HEK293 (cell line): ENCODE measurements around the gene TMEM121B.
A peak's percentile ranks its signal among the peaks of the same experiment; 100 is the strongest.

ENCODE experiments used
- CTCF ChIA-PET: fragments of 350-600 bp; formaldehyde crosslinking; extraction: SDS; loops from one replicate; lab custom pipeline; 2021; ENCODE audit warnings: antibody characterized with exemption; lab: Yijun Ruan, JAX
- POLR2A ChIA-PET: fragments of 300-600 bp; formaldehyde crosslinking; extraction: SDS; loops from one replicate; lab custom pipeline; 2020; ENCODE audit warnings: antibody characterized with exemption, inconsistent platforms; lab: Yijun Ruan, JAX
- H3K27ac ChIP-seq: fragments of 200-500 bp; sonication (Bioruptor generic); 2 replicates; pipeline ENCODE4 v1.5.1; 2014; ENCODE audit warnings: low read depth, low read length, control low read depth, inconsistent platforms; ENCODE audit errors: extremely low read depth
- H3K36me3 ChIP-seq, 2 experiments: fragments of 200-500 bp in 1 of 2; sonication (Bioruptor generic) in 1 of 2; 1 replicate in 1 of 2; 2 replicates in 1 of 2; pipeline ENCODE4 v1.5.1; 2014 to 2017; ENCODE audit warnings: inconsistent platforms in 2 of 2, low read length in 2 of 2; ENCODE audit not compliant: control insufficient read depth in 2 of 2, insufficient read depth in 1 of 2
- H3K4me1 ChIP-seq: fragments of 200-500 bp; sonication (Bioruptor generic); 2 replicates; pipeline ENCODE4 v1.5.1; 2014; ENCODE audit warnings: mild to moderate bottlenecking, low read length, inconsistent platforms; ENCODE audit not compliant: control insufficient read depth, insufficient read depth
- H3K4me3 ChIP-seq: 2 replicates; pipeline ENCODE4 v1.5.1; 2011; ENCODE audit warnings: low read depth, mild to moderate bottlenecking, control low read depth, low read length, moderate library complexity
- H3K9me3 ChIP-seq: fragments of 200-500 bp; sonication (Bioruptor generic); 2 replicates; pipeline ENCODE4 v1.5.1; 2014; ENCODE audit warnings: low read depth, low read length, inconsistent platforms; ENCODE audit not compliant: control insufficient read depth, insufficient read depth
- EGR2 ChIP-seq: fragments of 450-650 bp; formaldehyde crosslinking; IDR thresholded peaks from 2 replicates; pipeline ENCODE4 v1.5.1; 2016; ENCODE audit warnings: low read depth, missing biosample characterization, missing genetic modification characterization
- GLI4 ChIP-seq: fragments of 450-650 bp; formaldehyde crosslinking; IDR thresholded peaks from 2 replicates; pipeline ENCODE4 v1.5.1; 2016; ENCODE audit warnings: missing biosample characterization, missing genetic modification characterization
- RBAK ChIP-seq: fragments of 450-650 bp; formaldehyde crosslinking; IDR thresholded peaks from 2 replicates; pipeline ENCODE4 v1.5.1; 2016; ENCODE audit warnings: missing biosample characterization, missing genetic modification characterization
- TCF7L2 ChIP-seq: IDR thresholded peaks from 2 replicates; pipeline ENCODE4 v1.6.1; 2011; ENCODE audit warnings: low read depth, mild to moderate bottlenecking, inconsistent platforms, low read length, moderate library complexity, borderline replicate concordance
- ZNF112 ChIP-seq: fragments of 450-650 bp; formaldehyde crosslinking; IDR thresholded peaks from 2 replicates; pipeline ENCODE4 v1.5.0; 2017; ENCODE audit warnings: missing biosample characterization, missing genetic modification characterization
- ZNF121 ChIP-seq: fragments of 450-650 bp; formaldehyde crosslinking; IDR thresholded peaks from 2 replicates; pipeline ENCODE4 v1.5.1; 2016; ENCODE audit warnings: missing biosample characterization, missing genetic modification characterization
- ZNF133 ChIP-seq: fragments of 450-650 bp; formaldehyde crosslinking; IDR thresholded peaks from 2 replicates; pipeline ENCODE4 v1.5.1; 2016; ENCODE audit warnings: missing biosample characterization, missing genetic modification characterization
- ZNF16 ChIP-seq: fragments of 450-650 bp; formaldehyde crosslinking; IDR thresholded peaks from 2 replicates; pipeline ENCODE4 v1.5.1; 2016; ENCODE audit warnings: low read depth, missing biosample characterization, missing genetic modification characterization
- ZNF2 ChIP-seq: fragments of 450-650 bp; formaldehyde crosslinking; IDR thresholded peaks from 2 replicates; pipeline ENCODE4 v1.5.1; 2016; ENCODE audit warnings: missing biosample characterization, missing genetic modification characterization
- ZNF341 ChIP-seq: fragments of 450-650 bp; formaldehyde crosslinking; IDR thresholded peaks from 2 replicates; pipeline ENCODE4; 2016; ENCODE audit warnings: low read depth, missing biosample characterization, missing genetic modification characterization
- ZNF37A ChIP-seq: fragments of 450-650 bp; IDR thresholded peaks from 2 replicates; pipeline ENCODE4 v1.5.1; 2018; ENCODE audit warnings: missing biosample characterization, missing genetic modification characterization
- ZNF394 ChIP-seq: fragments of 450-650 bp; formaldehyde crosslinking; IDR thresholded peaks from 2 replicates; pipeline ENCODE4 v1.5.1; 2016; ENCODE audit warnings: missing biosample characterization, missing genetic modification characterization, mild to moderate bottlenecking, moderate library complexity, borderline replicate concordance
- ZNF514 ChIP-seq: fragments of 450-650 bp; formaldehyde crosslinking; IDR thresholded peaks from 2 replicates; pipeline ENCODE4 v1.5.1; 2016; ENCODE audit warnings: missing biosample characterization, missing genetic modification characterization
- ZSCAN23 ChIP-seq: fragments of 450-650 bp; formaldehyde crosslinking; IDR thresholded peaks from 2 replicates; pipeline ENCODE4 v1.5.1; 2016; ENCODE audit warnings: missing biosample characterization, missing genetic modification characterization
- TF ChIP-seq, protein P1 (sequence below): fragments of 450-650 bp; formaldehyde crosslinking; IDR thresholded peaks from 2 replicates; pipeline ENCODE4 v1.5.1; 2017; ENCODE audit warnings: missing biosample characterization, missing genetic modification characterization
- TF ChIP-seq, protein P2 (sequence below): fragments of 450-650 bp; formaldehyde crosslinking; IDR thresholded peaks from 2 replicates; pipeline ENCODE4 v1.5.1; 2016; ENCODE audit warnings: missing biosample characterization, missing genetic modification characterization

Gene TMEM121B

DNA sequence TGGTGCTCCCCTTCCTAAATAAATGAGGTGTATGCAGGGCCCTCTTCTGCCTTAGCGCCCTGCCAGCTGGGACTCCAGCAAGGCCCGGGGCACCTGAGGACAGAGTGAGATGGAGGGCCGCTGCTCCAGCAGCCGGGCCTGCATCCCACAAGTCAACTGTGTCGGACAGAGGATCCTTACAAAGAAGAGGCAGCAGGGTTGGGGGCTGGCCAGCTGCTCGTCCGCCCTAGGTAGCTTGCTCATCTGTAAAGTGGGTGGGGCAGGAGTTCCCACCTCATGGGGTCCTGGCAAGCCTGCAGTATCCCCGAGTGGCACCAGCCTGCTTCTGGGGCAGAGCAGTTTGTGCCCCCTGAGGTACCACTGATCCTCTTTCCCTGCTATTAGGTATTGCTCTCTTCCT is 7.6 kb downstream of the TMEM121B start:
- H3K9me3 ChIP-seq: no peaks in the 10 kb centered on the region
- H3K4me1 ChIP-seq: no peaks in the 10 kb centered on the region
- H3K27ac ChIP-seq: no peak overlapping the region
- H3K36me3 ChIP-seq: peaks cover 0 to 15% of the 10 kb centered on the region in 2 experiments; a peak in 2 of 3 replicates
- CTCF ChIA-PET: interaction anchor here (0.6 kb wide), 1 partner anchor 18 kb away, joined by 3 read pairs; no protein-coding TSS in a partner anchor
- no peak overlapping the region for H3K4me3 ChIP-seq
- TF ChIP-seq GLI4 (tag by site-specific recombination): no peak
- no peak for TF ChIP-seq ZSCAN23 (tag by site-specific recombination)
- TF ChIP-seq ZNF2 (tag by site-specific recombination): no peak
- TF ChIP-seq ZNF133 (tag by site-specific recombination): no peak
- no peak for TF ChIP-seq ZNF394 (tag by site-specific recombination)
- TF ChIP-seq, protein P1, sequence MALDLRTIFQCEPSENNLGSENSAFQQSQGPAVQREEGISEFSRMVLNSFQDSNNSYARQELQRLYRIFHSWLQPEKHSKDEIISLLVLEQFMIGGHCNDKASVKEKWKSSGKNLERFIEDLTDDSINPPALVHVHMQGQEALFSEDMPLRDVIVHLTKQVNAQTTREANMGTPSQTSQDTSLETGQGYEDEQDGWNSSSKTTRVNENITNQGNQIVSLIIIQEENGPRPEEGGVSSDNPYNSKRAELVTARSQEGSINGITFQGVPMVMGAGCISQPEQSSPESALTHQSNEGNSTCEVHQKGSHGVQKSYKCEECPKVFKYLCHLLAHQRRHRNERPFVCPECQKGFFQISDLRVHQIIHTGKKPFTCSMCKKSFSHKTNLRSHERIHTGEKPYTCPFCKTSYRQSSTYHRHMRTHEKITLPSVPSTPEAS: no peak
- TF ChIP-seq ZNF37A (tag by site-specific recombination): no peak
- no peak for TF ChIP-seq ZNF112 (tag by site-specific recombination)
- TF ChIP-seq, protein P2, sequence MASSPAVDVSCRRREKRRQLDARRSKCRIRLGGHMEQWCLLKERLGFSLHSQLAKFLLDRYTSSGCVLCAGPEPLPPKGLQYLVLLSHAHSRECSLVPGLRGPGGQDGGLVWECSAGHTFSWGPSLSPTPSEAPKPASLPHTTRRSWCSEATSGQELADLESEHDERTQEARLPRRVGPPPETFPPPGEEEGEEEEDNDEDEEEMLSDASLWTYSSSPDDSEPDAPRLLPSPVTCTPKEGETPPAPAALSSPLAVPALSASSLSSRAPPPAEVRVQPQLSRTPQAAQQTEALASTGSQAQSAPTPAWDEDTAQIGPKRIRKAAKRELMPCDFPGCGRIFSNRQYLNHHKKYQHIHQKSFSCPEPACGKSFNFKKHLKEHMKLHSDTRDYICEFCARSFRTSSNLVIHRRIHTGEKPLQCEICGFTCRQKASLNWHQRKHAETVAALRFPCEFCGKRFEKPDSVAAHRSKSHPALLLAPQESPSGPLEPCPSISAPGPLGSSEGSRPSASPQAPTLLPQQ (tag by site-specific recombination): no peak
- POLR2A ChIA-PET: no interaction called here

DNA sequence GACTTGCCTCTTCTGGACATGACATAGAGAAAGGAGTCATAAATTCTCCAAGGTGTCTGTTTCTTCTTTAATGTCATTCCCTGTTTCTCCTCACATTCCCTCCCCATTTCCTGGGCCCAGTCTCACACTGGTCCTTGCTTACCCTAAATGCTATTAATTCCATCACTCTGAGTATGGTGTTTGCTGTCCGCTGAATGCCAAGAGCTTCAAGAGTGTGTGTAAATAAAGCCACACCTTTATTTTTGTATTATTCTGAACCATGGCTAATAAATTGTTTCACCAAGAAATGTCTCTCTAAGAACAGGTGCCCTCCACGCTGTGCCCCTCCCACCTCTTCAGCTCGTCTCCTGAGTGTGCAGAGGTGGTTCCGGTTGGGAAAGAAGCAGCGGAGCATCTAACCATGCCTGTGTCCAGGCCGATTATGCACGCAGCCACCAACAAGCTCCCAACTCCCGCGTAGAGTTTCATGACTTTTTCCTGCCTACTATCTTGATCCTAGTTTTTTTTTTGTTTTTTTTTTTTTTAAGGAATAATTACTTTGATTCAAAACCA is 8.6 kb downstream of the TMEM121B start:
- Histone ChIP-seq H3K9me3 (no peaks in the 10 kb centered on the region), H3K4me3 (no peak overlapping the region), H3K27ac (no peak overlapping the region), H3K4me1 (no peaks in the 10 kb centered on the region), H3K36me3 (peaks cover 0 to 25% of the 10 kb centered on the region in 2 experiments; a peak in 2 of 3 replicates)
- CTCF ChIA-PET: interaction anchor here (0.5 to 1.2 kb wide), 4 partner anchors 36 to 195 kb away, joined by 3 to 6 read pairs (median 4); no protein-coding TSS in a partner anchor
- TF ChIP-seq ZNF121 (tag by site-specific recombination) (no peak), EGR2 (tag by site-specific recombination) (peak; percentile 36; the same call in 1 of the 2 replicates), TCF7L2 (no peak), RBAK (tag by site-specific recombination) (no peak)
- POLR2A ChIA-PET: no interaction called here

DNA sequence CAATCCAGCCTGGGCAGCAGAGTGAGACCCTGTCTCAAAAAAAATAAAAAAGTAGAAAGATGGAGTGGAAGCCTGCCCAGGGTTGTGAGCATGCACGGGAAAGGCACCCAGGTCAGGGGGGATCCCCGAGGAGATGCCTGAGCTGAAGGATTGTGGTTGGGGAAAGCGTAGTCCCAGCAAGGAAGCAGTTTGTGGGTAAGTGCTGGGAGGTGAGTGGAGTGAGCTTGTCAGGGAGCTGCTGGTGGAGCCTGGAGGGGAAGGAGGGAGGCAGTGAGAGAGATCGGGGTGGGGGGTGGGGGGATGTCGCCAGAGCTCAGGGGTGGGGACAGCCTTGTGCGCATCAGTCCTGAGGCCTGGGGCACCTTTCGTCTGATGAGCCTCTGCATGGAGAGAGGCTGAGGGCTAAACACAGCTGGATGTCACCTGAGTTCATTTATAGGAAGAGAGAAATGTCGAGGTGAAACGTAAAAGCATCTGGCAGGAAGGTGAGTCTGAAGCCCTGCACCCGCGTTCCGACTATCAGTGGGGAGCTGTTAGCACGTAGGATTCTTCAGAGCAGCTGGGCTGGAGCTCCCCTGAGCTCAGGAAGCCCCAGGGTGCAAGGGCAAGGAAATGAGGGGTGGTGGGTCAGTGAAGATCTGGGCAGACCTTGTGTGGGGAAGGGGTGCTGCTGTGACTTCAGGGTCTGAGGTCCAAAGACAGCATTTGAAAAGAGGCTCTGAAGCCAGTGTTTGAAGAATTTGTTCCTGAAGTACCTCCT is 10.2 kb downstream of the TMEM121B start:
- no peaks in the 10 kb centered on the region for H3K9me3 ChIP-seq
- peaks cover 0 to 41% of the 10 kb centered on the region in 2 experiments; a peak in 2 of 3 replicates for H3K36me3 ChIP-seq
- no peaks in the 10 kb centered on the region for H3K4me1 ChIP-seq
- H3K27ac ChIP-seq: no peak overlapping the region
- CTCF ChIA-PET: no interaction called here
- POLR2A ChIA-PET: interaction anchor here (1.1 kb wide), 1 partner anchor 61 kb away, joined by 6 read pairs; no protein-coding TSS in a partner anchor
- no peak overlapping the region for H3K4me3 ChIP-seq
- TF ChIP-seq ZNF341 (no peak), ZNF16 (tag by site-specific recombination) (no peak), ZNF514 (tag by site-specific recombination) (no peak)
